NCI-H2227 (cell line): ENCODE results near the gene ARHGEF17.
"Not testable (repeated sequence)": the region's sequence is repeated elsewhere in the genome, so short reads cannot be mapped to it uniquely, and the experiment has no call there.

Experiments
- DNase-seq: peaks from one replicate; lab custom pipeline; 2025; ENCODE audit not compliant: unreplicated experiment; lab: John Stamatoyannopoulos, UW

Gene ARHGEF17

GRCh38 chr11:73308003-73308960 is at the start of gene ARHGEF17:
Gene ARHGEF17, plus strand, starts transcription at chr11:73308276. Its CDS starts 363 bp downstream, at chr11:73308639.
- DNase-seq, result peak; percentile 86

GRCh38 chr11:73259406-73260126 is 48.5 kb upstream of the ARHGEF17 start:
- DNase-seq, result no peak

- DNase-seq, result no peak
These were observed 48.0 kb upstream of the ARHGEF17 start for GRCh38 chr11:73260127-73260457.

- no peak for DNase-seq
These were observed 45.1 kb upstream of the ARHGEF17 start for GRCh38 chr11:73262851-73263495.

GRCh38 chr11:73263640-73264039 is 44.4 kb upstream of the ARHGEF17 start:
- DNase-seq, result no peak

GRCh38 chr11:73265278-73265810 is 42.7 kb upstream of the ARHGEF17 start:
- DNase-seq, result no peak

- DNase-seq, result no peak
These were observed 42.0 kb upstream of the ARHGEF17 start for GRCh38 chr11:73265853-73266645.

GRCh38 chr11:73266646-73267020 is 41.4 kb upstream of the ARHGEF17 start:
- no peak for DNase-seq

GRCh38 chr11:73267122-73267846 is 40.8 kb upstream of the ARHGEF17 start:
- no peak for DNase-seq

- DNase-seq, result no peak
These were observed 40.1 kb upstream of the ARHGEF17 start for GRCh38 chr11:73267906-73268540.

GRCh38 chr11:73268671-73269271 is 39.3 kb upstream of the ARHGEF17 start:
- no peak for DNase-seq

GRCh38 chr11:73269459-73270015 is 38.5 kb upstream of the ARHGEF17 start:
- DNase-seq, result no peak

- DNase-seq, result no peak
These were observed 37.8 kb upstream of the ARHGEF17 start for GRCh38 chr11:73270016-73270854.

GRCh38 chr11:73270855-73271477 is 37.1 kb upstream of the ARHGEF17 start:
- DNase-seq, result no peak

GRCh38 chr11:73271478-73271865 is 36.6 kb upstream of the ARHGEF17 start:
- DNase-seq, result not testable (repeated sequence)

- no peak for DNase-seq
These were observed 36.0 kb upstream of the ARHGEF17 start, which contains the start of gene P2RY6 for GRCh38 chr11:73271936-73272679. Gene P2RY6, plus strand, starts transcription at chr11:73272338. Its CDS starts 24,181 bp downstream, at chr11:73296519.

- no peak for DNase-seq
These were observed 35.4 kb upstream of the ARHGEF17 start for GRCh38 chr11:73272680-73273038.
